ENCODE data around the gene PCBP3. TPM values are rescaled to one million over a fixed set of nuclear protein-coding genes. Genes with fewer than 3 reads are reported as not detected.
"Not testable (repeated sequence)": the region's sequence is repeated elsewhere in the genome, so short reads cannot be mapped to it uniquely, and the experiment has no call there.

The PCBP3 gene
- total RNA-seq, 2 donors from 2014 or later, result 11.6 to 16.5 TPM

- H3K9me3 Mint-ChIP-seq, result peaks cover 6% of the 10 kb centered on the region
- ATAC-seq (replicated peaks), result no peak
- H3K4me3 Mint-ChIP-seq, result no peak overlapping the region
- peaks cover 5% of the 10 kb centered on the region for H3K4me1 Mint-ChIP-seq
- H3K36me3 Mint-ChIP-seq (ENCODE audit: low read depth), result no peaks in the 10 kb centered on the region
- no peak overlapping the region for H3K27ac Mint-ChIP-seq
- peaks cover 4% of the 10 kb centered on the region for H3K27me3 Mint-ChIP-seq
Observed at GRCh38 chr21:45709696-45710268, 66.3 kb downstream of the PCBP3 start.

GRCh38 chr21:45710306-45710705 lies 66.8 kb downstream of the PCBP3 start:
- not testable (repeated sequence) for H3K27me3 Mint-ChIP-seq; H3K4me3 Mint-ChIP-seq; H3K27ac Mint-ChIP-seq; H3K9me3 Mint-ChIP-seq; H3K4me1 Mint-ChIP-seq; ATAC-seq (replicated peaks); H3K36me3 Mint-ChIP-seq (ENCODE audit: low read depth)

DNA sequence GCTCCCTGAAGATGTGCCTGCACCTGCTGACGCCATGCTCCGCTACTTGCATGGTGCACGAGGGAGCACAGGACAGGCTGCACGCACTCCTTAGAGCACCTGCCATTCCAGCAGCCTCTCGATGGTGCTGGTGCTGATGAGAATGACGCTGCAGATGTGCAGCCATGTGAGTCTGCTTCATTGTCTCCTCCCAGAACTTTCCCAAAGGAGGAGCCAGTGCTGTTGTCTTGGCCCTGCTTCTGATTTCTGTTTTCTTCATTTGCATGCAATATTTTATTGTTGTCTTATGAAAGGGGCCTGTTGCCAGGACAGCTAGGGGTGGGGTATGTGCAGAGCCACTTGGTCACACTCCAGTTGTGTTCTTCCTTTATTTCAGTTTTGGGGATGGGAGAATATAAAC lies 70.1 kb downstream of the PCBP3 start:
- Mint-ChIP-seq H3K9me3 (peaks cover 6% of the 10 kb centered on the region), H3K4me1 (peaks cover 5% of the 10 kb centered on the region), H3K4me3 (no peak overlapping the region), H3K27me3 (peaks cover 8% of the 10 kb centered on the region), H3K27ac (no peak overlapping the region), H3K36me3 (ENCODE audit: low read depth) (no peaks in the 10 kb centered on the region)
- no peak for ATAC-seq (replicated peaks)

GRCh38 chr21:45715441-45715840 lies 71.9 kb downstream of the PCBP3 start:
- H3K27me3 Mint-ChIP-seq, result peaks cover 8% of the 10 kb centered on the region
- no peak overlapping the region for H3K4me3 Mint-ChIP-seq
- peaks cover 5% of the 10 kb centered on the region for H3K4me1 Mint-ChIP-seq
- H3K27ac Mint-ChIP-seq, result no peak overlapping the region
- peaks cover 6% of the 10 kb centered on the region for H3K9me3 Mint-ChIP-seq
- no peaks in the 10 kb centered on the region for H3K36me3 Mint-ChIP-seq (ENCODE audit: low read depth)
- no peak for ATAC-seq (replicated peaks)

- Mint-ChIP-seq H3K4me3 (no peak overlapping the region), H3K27me3 (peaks cover 8% of the 10 kb centered on the region), H3K4me1 (peaks cover 5% of the 10 kb centered on the region), H3K36me3 (ENCODE audit: low read depth) (no peaks in the 10 kb centered on the region), H3K27ac (no peak overlapping the region), H3K9me3 (peaks cover 6% of the 10 kb centered on the region)
- ATAC-seq (replicated peaks), result no peak
Observed at GRCh38 chr21:45718413-45718812, 74.9 kb downstream of the PCBP3 start.

DNA sequence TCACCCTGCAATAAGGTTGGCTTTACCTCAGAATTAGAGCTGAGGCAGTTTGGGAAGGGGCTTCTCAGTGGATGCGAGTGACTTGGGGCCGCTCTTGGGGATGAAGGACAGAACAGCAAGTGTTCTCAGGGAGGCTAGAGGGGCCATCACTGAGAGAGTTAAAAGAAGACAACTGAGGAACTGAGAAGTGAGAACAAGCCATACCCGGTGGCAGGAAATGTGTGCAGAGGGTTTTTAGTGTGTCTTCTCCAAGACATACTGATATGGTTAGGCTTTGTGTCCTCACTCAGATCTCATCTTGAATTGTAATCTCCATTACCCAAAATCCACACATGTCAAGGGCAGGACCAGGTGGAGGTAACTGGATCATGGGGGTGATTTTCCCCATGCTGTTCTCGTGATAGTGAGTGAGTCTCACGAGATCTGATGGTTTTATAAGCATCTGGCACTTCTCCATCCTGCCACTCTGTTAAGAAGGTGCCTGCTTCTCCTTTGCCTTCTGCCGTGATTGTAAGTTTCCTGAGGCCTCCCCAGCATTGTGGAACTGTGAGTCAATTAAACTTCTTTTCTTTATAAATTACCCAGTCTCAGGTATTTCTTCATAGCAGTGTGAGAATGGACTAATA lies 75.8 kb downstream of the PCBP3 start:
- no peak overlapping the region for H3K4me3 Mint-ChIP-seq
- ATAC-seq (replicated peaks), result no peak
- H3K27ac Mint-ChIP-seq, result no peak overlapping the region
- H3K27me3 Mint-ChIP-seq, result peaks cover 4% of the 10 kb centered on the region
- no peaks in the 10 kb centered on the region for H3K36me3 Mint-ChIP-seq (ENCODE audit: low read depth)
- H3K4me1 Mint-ChIP-seq, result no peaks in the 10 kb centered on the region
- peaks cover under 1% of the 10 kb centered on the region for H3K9me3 Mint-ChIP-seq

DNA sequence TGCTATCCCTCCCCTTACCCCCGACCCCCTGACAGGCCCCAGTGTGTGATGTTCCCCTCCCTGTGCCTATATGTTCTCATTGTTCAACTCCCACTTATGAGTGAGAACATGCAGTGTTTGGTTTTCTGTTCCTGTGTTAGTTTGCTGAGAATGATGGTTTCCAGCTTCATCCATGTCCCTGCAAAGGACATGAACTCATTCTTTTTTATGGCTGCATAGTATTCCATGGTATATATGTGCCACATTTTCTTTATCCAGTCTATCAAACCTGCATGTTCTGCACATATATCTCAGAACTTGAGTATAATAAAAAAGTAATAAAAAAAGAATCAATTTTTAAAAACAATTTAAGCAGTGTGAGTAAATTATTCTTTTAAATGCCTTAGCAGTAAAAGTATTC lies 76.7 kb downstream of the PCBP3 start:
- not testable (repeated sequence) for H3K36me3 Mint-ChIP-seq (ENCODE audit: low read depth); H3K4me3 Mint-ChIP-seq; H3K27me3 Mint-ChIP-seq; H3K27ac Mint-ChIP-seq; ATAC-seq (replicated peaks); H3K9me3 Mint-ChIP-seq; H3K4me1 Mint-ChIP-seq

DNA sequence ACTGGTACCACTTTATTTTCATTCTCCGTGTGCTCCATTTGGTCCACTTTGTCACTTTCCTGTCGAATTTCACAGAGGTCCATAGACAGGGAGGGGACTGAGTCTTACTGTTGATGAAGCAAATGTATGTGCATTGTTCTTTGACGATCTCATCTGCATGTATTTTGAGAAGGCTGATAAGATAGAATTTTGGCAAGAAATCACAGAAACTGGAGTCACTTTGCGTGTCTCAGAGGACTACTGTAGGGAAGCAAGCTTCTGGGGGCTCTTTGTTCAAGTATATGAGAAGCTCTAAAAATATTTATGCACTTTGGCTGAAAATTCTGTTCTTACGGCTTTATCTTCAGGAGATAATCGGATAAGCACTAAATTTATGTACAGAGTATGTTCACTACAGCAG lies 78.1 kb downstream of the PCBP3 start:
- H3K36me3 Mint-ChIP-seq (ENCODE audit: low read depth), result no peaks in the 10 kb centered on the region
- H3K4me3 Mint-ChIP-seq, result no peak overlapping the region
- peaks cover 4% of the 10 kb centered on the region for H3K27me3 Mint-ChIP-seq
- no peaks in the 10 kb centered on the region for H3K9me3 Mint-ChIP-seq
- H3K4me1 Mint-ChIP-seq, result no peaks in the 10 kb centered on the region
- no peak for ATAC-seq (replicated peaks)
- H3K27ac Mint-ChIP-seq, result no peak overlapping the region

- H3K27ac Mint-ChIP-seq, result no peak overlapping the region
- peak; percentile 77 for ATAC-seq (replicated peaks)
- H3K9me3 Mint-ChIP-seq, result no peaks in the 10 kb centered on the region
- no peaks in the 10 kb centered on the region for H3K36me3 Mint-ChIP-seq (ENCODE audit: low read depth)
- H3K27me3 Mint-ChIP-seq, result no peaks in the 10 kb centered on the region
- no peak overlapping the region for H3K4me3 Mint-ChIP-seq
- H3K4me1 Mint-ChIP-seq, result no peaks in the 10 kb centered on the region
Observed at GRCh38 chr21:45723049-45723958, 79.8 kb downstream of the PCBP3 start.

DNA sequence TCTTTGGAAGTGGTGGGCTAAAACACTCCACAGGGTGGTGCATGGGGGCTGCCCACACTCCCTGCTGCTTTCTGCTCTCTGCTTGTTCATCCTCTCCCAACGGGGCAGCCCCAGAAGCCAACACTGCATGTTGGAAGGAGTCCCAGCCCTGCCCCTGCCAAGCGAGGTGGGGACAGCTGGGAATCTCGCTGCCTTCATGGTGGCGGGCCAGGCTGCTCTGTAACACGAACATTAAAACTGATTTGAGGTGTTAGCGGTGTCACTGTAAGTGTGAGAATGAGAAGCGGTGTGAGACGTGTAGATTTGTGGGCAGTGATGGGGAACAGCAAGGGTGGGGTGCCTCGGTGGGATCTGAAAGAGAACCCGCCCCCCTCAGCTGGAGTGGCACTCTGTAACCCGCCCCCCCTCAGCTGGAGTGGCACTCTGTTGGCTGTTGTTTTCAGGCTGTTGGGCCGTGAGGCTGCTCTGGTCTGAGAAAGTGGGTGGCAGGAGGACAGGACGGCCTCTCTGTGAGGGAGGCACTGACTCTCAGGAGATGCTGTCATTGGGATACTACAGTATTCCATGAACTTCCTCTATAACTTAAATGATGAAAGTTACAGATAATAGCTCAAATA lies 80.9 kb downstream of the PCBP3 start:
- no peak for ATAC-seq (replicated peaks)
- Mint-ChIP-seq H3K27ac (no peak overlapping the region), H3K36me3 (ENCODE audit: low read depth) (no peaks in the 10 kb centered on the region), H3K4me1 (no peaks in the 10 kb centered on the region), H3K4me3 (no peak overlapping the region), H3K27me3 (no peaks in the 10 kb centered on the region), H3K9me3 (no peaks in the 10 kb centered on the region)

GRCh38 chr21:45724994-45725843 lies 81.7 kb downstream of the PCBP3 start:
- no peaks in the 10 kb centered on the region for H3K4me1 Mint-ChIP-seq
- H3K36me3 Mint-ChIP-seq (ENCODE audit: low read depth), result no peaks in the 10 kb centered on the region
- no peaks in the 10 kb centered on the region for H3K27me3 Mint-ChIP-seq
- no peak for ATAC-seq (replicated peaks)
- H3K27ac Mint-ChIP-seq, result no peak overlapping the region
- no peak overlapping the region for H3K4me3 Mint-ChIP-seq
- no peaks in the 10 kb centered on the region for H3K9me3 Mint-ChIP-seq

DNA sequence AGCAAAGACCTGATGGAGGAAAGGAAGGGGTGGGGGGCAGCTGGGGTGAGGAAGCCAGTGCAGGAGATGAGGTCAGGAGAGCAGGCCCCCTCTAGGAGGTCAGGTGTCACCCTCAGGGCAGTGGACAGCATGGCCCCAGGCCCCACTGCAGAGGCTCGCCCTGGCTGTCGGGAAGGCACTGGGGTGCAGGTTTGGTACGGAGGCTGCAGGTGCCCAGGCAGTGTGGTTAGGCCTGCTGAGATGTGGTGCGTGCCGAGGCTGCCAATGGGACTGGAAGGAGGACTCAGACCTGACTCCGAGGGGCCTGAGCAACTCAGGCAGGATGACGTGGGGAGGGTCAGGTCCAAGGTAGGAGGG lies 82.3 kb downstream of the PCBP3 start:
- H3K27me3 Mint-ChIP-seq, result no peaks in the 10 kb centered on the region
- H3K9me3 Mint-ChIP-seq, result no peaks in the 10 kb centered on the region
- no peak for ATAC-seq (replicated peaks)
- H3K36me3 Mint-ChIP-seq (ENCODE audit: low read depth), result no peaks in the 10 kb centered on the region
- no peak overlapping the region for H3K27ac Mint-ChIP-seq
- H3K4me3 Mint-ChIP-seq, result no peak overlapping the region
- H3K4me1 Mint-ChIP-seq, result no peaks in the 10 kb centered on the region

DNA sequence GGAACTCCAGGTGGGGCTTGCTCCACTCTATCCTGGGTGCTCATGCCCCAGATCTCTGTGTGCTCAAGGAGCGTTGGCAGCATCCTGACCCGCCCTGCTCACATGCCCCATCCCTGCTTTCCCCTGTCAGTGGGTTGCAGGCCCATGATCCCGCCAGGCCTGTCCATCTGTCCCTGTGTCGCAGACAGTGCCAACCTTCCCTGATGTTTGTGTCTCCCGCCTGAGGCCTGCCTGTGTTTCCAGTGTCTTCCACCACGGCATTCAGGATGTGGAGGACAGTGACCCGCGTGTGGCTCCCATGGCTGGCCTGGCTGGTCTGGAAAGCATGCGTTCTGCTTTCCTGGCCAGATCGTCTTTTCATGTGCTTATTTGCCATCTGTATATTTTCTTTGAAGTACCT lies 82.9 kb downstream of the PCBP3 start:
- H3K4me1 Mint-ChIP-seq, result no peaks in the 10 kb centered on the region
- H3K36me3 Mint-ChIP-seq (ENCODE audit: low read depth), result no peaks in the 10 kb centered on the region
- no peaks in the 10 kb centered on the region for H3K9me3 Mint-ChIP-seq
- H3K27ac Mint-ChIP-seq, result no peak overlapping the region
- ATAC-seq (replicated peaks), result no peak
- no peak overlapping the region for H3K4me3 Mint-ChIP-seq
- no peaks in the 10 kb centered on the region for H3K27me3 Mint-ChIP-seq

DNA sequence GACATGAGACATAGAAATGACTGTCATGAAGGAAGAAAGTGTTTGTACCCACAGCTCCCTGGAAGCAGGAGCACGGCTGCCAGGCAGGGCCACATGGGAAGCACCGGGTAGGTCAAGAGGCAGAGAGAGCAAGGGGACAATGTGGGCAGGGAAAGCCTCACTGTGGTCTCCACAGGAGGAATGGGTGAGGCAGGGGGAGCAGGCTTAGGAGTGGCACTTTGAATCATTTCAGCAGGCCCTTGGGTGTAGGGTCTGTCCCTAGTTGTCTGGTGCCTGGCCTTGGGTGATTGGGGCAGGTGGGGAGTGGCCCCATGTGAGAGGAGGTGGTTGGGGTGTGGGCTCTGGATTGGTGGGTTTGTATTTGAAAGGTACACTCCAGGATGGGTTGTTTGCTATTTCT lies 83.9 kb downstream of the PCBP3 start:
- Mint-ChIP-seq H3K27me3 (no peaks in the 10 kb centered on the region), H3K27ac (peak overlapping the region; percentile 1), H3K9me3 (no peaks in the 10 kb centered on the region), H3K36me3 (ENCODE audit: low read depth) (no peaks in the 10 kb centered on the region), H3K4me1 (no peaks in the 10 kb centered on the region), H3K4me3 (no peak overlapping the region)
- ATAC-seq (replicated peaks), result no peak
